Memory B cell (primary cell): ENCODE data around the gene GALR2.
"Not testable (repeated sequence)": the region's sequence is repeated elsewhere in the genome, so short reads cannot be mapped to it uniquely, and the experiment has no call there.

Experiments used
- ATAC-seq: fragments of 150-1000 bp; cut with Tn5 transposase; 2 replicates; pipeline ENCODE4 v1.10.0; 2021; ENCODE audit warnings: low read depth, mild to moderate bottlenecking, moderate library complexity
- DNase-seq, 2 donors: peaks; one replicate each; pipeline ENCODE4 v3.0.0; 2022; ENCODE audit warnings: low spot score in 2 of 2
- H3K27ac Mint-ChIP-seq: one replicate; pipeline ENCODE4 v1.8.0; 2022; ENCODE audit warnings: mild to moderate bottlenecking, moderate library complexity, mixed read lengths
- H3K27me3 Mint-ChIP-seq: one replicate; pipeline ENCODE4 v1.8.0; 2022; ENCODE audit warnings: mixed read lengths
- H3K36me3 Mint-ChIP-seq: one replicate; pipeline ENCODE4 v1.8.0; 2022; ENCODE audit warnings: mild to moderate bottlenecking, mixed read lengths
- H3K4me1 Mint-ChIP-seq: one replicate; pipeline ENCODE4 v1.8.0; 2022; ENCODE audit warnings: mixed read lengths
- H3K4me3 Mint-ChIP-seq: one replicate; pipeline ENCODE4 v1.8.0; 2022; ENCODE audit warnings: mild to moderate bottlenecking, moderate library complexity, mixed read lengths
- H3K9me3 Mint-ChIP-seq: one replicate; pipeline ENCODE4 v1.8.0; 2022; ENCODE audit warnings: mixed read lengths

The GALR2 gene

DNA sequence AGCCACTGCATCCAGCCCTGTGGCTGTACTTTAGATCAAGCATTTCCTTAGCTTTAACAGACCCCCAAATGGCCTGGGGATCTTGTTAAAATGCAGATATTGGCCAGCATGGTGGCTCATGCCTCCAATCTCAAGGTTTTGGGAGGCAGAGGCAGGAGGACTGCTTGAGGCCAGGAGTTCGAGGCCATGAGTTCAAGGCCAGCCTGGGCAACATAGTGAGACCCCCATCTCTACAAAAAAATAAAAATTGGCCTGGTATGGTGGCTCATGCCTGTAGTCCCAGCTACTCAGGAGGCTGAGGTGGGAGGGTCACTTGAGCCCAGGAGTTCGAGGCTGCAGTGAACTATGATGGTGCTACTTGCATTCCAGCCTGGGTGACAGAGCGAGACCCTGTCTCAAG, 31.7 kb upstream of the GALR2 start:
- not testable (repeated sequence) for ATAC-seq, H3K4me3 Mint-ChIP-seq, H3K27me3 Mint-ChIP-seq, H3K27ac Mint-ChIP-seq, H3K4me1 Mint-ChIP-seq, DNase-seq, H3K9me3 Mint-ChIP-seq
- H3K36me3 Mint-ChIP-seq = peaks cover 35% of the 10 kb centered on the region

DNA sequence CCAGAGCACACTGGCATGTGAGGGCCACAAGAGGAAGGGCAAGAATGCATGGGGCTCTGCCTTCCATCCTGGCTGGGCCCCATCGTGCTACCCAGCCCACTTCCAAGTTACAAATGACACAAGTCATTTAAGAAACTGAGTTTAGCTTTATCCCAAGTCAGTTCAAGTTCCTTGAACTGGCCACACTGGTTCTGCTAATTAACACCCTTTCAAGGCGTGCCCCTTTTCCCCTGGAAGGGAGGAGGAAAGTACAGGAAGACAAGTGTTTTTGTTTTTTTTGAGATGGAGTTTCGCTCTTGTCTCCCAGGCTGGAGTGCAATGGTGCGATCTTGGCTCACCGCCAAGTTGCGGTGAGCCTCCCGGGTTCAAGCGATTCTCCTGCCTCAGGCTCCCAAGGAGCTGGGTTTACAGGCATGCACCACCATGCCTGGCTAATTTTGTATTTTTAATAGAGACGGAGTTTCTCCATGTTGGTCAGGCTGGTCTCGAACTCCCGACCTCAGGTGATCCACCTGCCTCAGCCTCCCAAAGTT, 30.0 kb upstream of the GALR2 start:
- H3K4me1 Mint-ChIP-seq, H3K27ac Mint-ChIP-seq, H3K9me3 Mint-ChIP-seq, ATAC-seq, H3K27me3 Mint-ChIP-seq, H3K4me3 Mint-ChIP-seq, DNase-seq: not testable (repeated sequence)
- H3K36me3 Mint-ChIP-seq = peaks cover 34% of the 10 kb centered on the region

DNA sequence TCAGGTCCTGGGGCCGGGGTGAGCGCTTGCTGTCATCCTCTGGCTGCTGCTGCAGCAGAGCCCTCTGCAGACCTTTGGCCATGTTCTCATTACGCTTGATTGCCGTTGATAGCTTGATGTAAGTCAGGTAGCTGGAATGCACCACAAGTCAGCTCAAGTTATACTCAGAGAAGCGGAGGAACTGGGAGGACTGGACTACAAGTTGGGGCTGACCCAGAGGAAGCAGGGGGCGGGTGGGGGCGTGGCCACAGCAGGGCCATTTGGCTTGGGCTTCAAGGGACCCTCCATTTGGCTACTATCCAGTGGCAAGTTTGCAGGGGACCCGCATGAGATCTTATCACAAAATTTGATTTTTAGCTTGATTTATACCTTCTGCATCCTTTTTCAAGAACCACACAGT, 28.5 kb upstream of the GALR2 start:
- no peaks in the 10 kb centered on the region for H3K9me3 Mint-ChIP-seq
- peaks cover 35% of the 10 kb centered on the region for H3K36me3 Mint-ChIP-seq
- H3K27me3 Mint-ChIP-seq = no peaks in the 10 kb centered on the region
- H3K4me3 Mint-ChIP-seq = no peak overlapping the region
- ATAC-seq (no peak), DNase-seq (no peak)
- no peak overlapping the region for H3K27ac Mint-ChIP-seq
- peaks cover 8% of the 10 kb centered on the region for H3K4me1 Mint-ChIP-seq

DNA sequence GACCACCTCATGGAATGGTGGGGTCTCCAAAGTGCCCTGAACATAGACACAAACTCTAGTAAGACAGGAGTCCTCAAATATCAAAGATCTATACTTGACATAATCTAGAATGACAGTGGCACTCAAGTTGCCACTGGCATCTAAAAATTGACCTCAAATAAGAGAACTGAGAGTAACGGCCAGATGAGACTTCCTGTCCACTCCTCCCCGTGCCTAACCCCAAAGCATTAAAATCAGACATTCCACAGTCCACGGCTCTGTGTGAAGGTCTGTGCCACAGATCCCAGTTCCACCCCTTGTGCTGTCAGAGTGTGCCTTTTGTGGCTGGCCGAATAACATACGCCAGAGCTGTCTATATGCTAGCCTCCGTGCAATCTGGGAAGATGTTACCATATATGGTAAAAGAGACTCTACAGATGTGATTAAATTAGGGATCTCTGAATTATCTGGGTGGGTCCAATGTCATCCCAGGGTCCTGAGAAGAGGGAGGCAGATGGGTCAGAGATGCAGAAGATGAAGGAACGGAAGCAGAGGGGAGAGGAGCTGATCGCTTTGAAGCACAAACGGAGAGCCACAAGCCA, 26.5 kb upstream of the GALR2 start:
- no peak for DNase-seq
- peaks cover 35% of the 10 kb centered on the region for H3K36me3 Mint-ChIP-seq
- H3K4me3 Mint-ChIP-seq = no peak overlapping the region
- H3K9me3 Mint-ChIP-seq = no peaks in the 10 kb centered on the region
- H3K27ac Mint-ChIP-seq = peak overlapping the region; percentile 6
- no peaks in the 10 kb centered on the region for H3K27me3 Mint-ChIP-seq
- no peak for ATAC-seq
- H3K4me1 Mint-ChIP-seq = peaks cover 8% of the 10 kb centered on the region

DNA sequence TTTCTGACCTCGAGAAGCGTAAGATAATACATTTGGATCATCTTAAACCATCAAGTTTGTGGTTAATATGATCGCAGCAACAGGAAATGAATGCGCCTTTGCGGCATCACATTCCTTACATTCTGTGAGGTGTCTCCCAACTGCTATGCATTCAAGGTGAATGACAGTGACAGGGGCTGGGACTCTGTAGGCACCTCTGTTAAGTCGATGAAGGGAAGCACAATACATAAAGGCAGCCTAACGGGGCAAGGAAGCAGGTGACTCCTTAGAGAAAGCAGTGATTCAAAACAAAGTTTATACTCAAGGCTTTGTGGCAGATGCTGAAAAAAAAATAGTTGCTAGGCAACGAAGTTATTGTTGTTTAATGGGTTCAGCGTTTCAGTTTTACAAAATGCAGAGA, 25.9 kb upstream of the GALR2 start:
- H3K27me3 Mint-ChIP-seq = no peaks in the 10 kb centered on the region
- peaks cover 8% of the 10 kb centered on the region for H3K4me1 Mint-ChIP-seq
- H3K36me3 Mint-ChIP-seq = peaks cover 35% of the 10 kb centered on the region
- no peaks in the 10 kb centered on the region for H3K9me3 Mint-ChIP-seq
- ATAC-seq (no peak), DNase-seq (no peak)
- peak overlapping the region; percentile 6 for H3K27ac Mint-ChIP-seq
- no peak overlapping the region for H3K4me3 Mint-ChIP-seq

DNA sequence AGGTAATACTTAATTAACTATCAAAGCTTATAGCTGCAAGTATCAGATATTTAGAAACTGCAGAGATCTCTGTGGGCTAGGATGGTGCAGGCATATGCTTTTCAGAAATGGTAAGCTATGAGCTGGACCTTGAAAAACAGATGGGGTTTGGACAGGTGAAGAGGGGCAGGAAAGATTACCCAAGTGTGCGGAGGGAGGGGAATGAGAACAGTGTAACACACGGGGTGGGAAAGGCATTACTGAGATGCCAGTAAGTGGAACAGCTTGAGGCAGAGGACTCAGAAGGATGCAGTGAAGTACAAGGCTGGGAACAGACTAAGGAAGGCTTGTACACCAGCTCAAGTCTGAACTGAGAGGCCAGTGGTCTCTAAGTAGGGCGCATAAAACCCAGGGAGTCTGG, 25.3 kb upstream of the GALR2 start:
- H3K36me3 Mint-ChIP-seq = peaks cover 36% of the 10 kb centered on the region
- no peak for ATAC-seq

DNA sequence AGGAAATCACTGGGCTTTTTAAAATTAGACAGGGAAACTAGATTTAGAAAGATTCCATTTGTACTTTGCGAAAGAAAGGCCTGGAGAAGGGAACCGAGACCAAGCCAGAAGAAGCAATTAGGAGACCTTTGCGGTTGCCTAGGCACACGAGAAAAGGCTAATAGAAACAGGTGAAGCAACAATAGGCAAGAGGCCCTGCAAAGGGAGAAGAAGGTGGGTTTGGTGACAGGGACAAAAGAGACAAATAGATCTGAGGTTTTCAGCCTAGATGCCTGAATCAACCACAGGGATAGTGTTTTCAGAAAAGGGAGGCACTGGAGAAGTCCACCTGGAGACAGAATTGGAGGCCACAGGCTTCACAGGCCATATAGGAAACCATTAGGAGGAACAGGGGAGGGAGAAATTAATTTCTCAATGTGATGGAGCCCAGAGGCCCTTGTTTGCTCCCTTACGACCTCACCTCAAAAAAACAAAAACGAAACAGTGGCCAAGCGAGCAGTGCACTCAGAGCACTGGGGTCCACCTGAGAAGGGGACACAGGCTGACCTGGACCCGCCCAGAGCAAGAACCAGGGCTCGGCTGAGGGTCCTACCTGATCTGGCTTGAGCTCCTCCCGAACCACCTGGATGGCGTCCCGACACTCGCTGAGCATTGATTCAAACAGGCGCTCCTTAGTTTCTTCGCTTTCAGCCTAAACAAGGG, 24.6 kb upstream of the GALR2 start:
- DNase-seq (no peak), ATAC-seq (no peak)
- Mint-ChIP-seq H3K4me3 (no peak overlapping the region), H3K4me1 (peaks cover 8% of the 10 kb centered on the region), H3K27me3 (no peaks in the 10 kb centered on the region), H3K9me3 (no peaks in the 10 kb centered on the region), H3K27ac (peak overlapping the region; percentile 6), H3K36me3 (peaks cover 34% of the 10 kb centered on the region)

More for the DNA sequence above, 25.3 kb upstream of the GALR2 start:
- Mint-ChIP-seq H3K9me3 (no peaks in the 10 kb centered on the region), H3K27me3 (no peaks in the 10 kb centered on the region), H3K4me1 (peaks cover 8% of the 10 kb centered on the region), H3K4me3 (no peak overlapping the region), H3K27ac (peak overlapping the region; percentile 6)
- DNase-seq = no peak

DNA sequence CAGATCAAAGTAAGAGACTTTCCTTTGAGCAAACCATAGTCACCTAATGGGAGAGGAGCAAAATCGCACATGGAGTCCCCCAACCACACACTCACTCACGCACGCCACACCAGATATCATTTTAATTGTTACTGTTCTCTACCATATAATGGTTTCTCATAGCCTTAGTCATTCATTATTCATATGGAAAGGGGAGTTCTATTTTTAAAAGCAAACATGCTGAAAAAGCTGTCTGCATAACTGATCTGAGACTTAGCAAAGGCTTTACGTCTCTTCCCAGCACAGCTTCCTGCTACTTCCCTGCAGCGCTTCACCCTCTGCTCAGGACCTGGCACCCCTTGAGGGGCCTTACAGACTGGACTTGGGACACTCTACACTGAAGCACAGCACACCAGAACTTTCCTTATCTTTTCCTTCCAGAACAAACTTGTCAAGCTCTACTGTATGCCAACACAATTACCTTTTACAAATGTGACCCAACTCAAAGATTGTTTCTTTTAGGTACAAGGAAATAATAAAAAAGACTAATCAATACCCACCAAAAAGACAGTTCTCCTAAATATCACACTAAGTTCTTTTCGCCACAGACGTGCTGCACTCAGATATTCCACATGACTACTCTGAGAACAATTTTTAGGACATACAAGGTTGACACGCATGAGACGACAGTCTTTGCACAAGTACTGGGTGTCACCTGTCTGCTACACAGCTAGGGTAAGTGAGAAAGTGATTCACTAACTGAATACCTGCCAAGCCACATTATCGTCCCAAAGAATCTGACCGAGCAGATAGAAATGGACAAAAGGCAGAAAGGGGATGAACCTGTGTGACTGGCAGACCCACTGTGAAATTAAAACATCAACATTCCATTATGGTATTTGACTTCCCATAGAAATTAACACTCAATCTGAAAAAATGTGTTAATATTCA, 23.8 kb upstream of the GALR2 start:
- peaks cover 31% of the 10 kb centered on the region for H3K36me3 Mint-ChIP-seq
- H3K27ac Mint-ChIP-seq = no peak overlapping the region

DNA sequence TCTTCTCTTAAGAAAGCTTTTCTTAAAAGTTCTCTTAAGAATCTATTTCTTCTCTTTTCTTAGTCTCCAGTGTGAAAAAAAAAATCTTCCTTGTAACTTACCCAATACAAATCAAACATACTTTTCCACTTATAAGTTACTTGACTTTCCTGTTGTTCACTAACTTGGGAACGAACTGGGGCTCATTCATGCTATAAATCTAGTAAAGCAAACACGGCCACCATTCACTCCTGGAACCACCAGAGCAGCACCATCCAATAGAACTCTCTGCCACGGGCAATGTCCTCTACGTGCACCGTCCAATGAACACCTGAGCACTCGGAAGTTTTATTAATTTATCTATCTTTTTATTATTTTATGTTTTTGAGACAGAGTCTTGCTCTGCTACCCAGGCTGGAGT, 23.0 kb upstream of the GALR2 start:
- Mint-ChIP-seq H3K4me1 (peaks cover 8% of the 10 kb centered on the region), H3K9me3 (no peaks in the 10 kb centered on the region), H3K27ac (no peak overlapping the region), H3K4me3 (no peak overlapping the region), H3K36me3 (peaks cover 35% of the 10 kb centered on the region), H3K27me3 (no peaks in the 10 kb centered on the region)
- ATAC-seq (no peak), DNase-seq (no peak)

More for the DNA sequence above, 23.8 kb upstream of the GALR2 start:
- Mint-ChIP-seq H3K4me3 (no peak overlapping the region), H3K9me3 (no peaks in the 10 kb centered on the region), H3K27me3 (no peaks in the 10 kb centered on the region), H3K4me1 (peaks cover 8% of the 10 kb centered on the region)
- DNase-seq (no peak), ATAC-seq (no peak)

DNA sequence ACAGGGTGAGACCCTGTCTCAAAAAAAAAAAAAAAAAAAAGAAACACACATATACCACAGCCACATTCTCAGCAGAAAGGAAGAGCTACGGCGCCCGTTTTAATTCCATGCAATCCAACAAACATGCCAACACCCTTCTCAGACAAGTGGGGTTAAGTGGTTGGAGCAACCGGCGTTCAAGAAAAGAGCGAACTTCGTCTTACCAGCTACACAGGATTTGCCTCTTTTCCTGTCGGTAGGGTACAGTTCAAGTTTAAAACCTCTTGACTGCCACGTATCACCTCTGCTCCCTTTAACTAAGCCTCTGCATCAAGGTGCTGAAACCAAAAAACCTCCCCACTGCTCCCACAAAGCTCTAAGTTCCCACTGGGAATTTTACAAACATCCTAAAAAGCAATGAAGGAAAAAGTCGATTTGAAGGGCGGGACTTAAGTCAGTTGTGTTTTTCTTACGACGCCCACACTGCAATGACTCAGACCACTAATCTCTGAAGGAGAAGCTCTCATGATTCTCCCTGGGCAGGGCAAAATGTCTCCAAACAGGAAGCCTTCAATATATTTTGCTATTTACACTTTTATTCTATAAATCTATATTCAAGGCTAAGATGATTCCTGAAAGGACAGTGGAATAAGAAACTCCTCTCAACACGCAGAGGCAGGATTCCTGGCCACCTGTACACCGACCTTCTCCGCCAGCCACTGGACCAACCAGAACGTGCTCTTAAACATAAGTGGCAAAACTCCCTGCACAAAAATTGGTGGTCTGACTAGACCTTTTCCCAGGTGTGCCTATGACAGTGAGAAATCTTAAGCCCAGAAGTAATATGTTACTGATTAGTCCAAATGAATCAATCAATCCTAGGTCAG, 21.1 kb upstream of the GALR2 start:
- ATAC-seq (no peak), DNase-seq (no peak)
- H3K27me3 Mint-ChIP-seq = no peaks in the 10 kb centered on the region
- H3K9me3 Mint-ChIP-seq = no peaks in the 10 kb centered on the region
- no peak overlapping the region for H3K4me3 Mint-ChIP-seq
- H3K36me3 Mint-ChIP-seq = peaks cover 36% of the 10 kb centered on the region
- H3K27ac Mint-ChIP-seq = no peak overlapping the region
- H3K4me1 Mint-ChIP-seq = peaks cover 3% of the 10 kb centered on the region

DNA sequence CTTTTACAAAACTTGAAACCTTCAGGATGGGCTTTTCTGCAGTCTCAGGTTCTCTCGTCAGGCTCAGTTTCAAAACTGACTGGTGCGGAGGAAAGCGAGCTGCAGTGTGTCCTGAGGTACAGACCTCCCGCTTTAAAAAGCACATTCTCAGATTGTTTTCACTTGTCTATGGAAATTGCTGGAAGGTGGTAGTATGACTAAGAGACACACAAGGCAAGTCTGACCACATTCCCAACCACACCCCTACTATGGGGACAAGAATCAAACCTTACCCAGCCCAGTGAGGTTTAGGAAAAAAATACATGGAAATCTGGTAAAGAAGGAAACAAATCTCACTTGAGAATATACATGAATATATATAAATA, 20.5 kb upstream of the GALR2 start:
- DNase-seq (no peak), ATAC-seq (no peak)

DNA sequence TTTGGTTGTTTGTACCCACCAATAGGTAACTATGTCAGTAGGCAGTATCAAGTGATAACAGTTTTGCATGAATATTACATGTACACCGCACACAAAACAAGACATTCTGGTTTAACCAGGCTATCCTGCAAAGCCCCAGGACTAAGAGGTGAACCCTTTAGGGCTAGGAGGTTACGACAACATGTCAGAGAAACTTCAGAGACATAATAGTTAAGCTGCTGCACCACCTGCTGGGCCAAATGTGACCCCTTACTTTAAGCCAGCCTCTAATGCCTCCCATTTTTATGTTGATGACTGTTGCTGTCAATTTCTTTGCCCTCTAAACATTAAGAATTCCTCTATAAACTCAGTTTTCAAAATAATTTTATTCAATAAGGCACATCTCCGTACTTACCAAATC, 17.7 kb upstream of the GALR2 start:
- DNase-seq (no peak), ATAC-seq (no peak)
- Mint-ChIP-seq H3K36me3 (peaks cover 37% of the 10 kb centered on the region), H3K27ac (no peak overlapping the region), H3K27me3 (no peaks in the 10 kb centered on the region), H3K4me3 (no peak overlapping the region), H3K4me1 (no peaks in the 10 kb centered on the region), H3K9me3 (no peaks in the 10 kb centered on the region)

More for the DNA sequence above, 20.5 kb upstream of the GALR2 start:
- H3K36me3 Mint-ChIP-seq = peaks cover 40% of the 10 kb centered on the region
- no peak overlapping the region for H3K4me3 Mint-ChIP-seq
- no peaks in the 10 kb centered on the region for H3K9me3 Mint-ChIP-seq
- no peak overlapping the region for H3K27ac Mint-ChIP-seq
- H3K4me1 Mint-ChIP-seq = peaks cover 3% of the 10 kb centered on the region
- H3K27me3 Mint-ChIP-seq = no peaks in the 10 kb centered on the region

DNA sequence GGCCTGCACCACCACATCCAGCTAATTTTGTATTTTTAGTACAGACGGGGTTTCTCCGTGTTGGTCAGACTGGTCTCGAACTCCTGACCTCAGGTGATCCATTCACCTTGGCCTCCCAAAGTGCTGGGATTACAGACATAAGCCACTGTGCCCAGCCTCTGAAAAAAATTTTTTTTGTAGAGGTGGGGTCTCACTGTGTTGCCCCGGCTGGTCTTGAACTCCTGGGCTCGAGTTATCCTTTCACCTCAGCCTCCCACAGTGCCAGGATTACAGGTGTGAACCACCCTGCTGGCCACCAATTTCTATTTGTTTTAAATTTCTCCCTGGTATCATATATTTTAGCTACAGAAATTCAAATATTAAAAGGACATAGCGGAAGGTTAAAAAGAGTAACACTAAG, 16.3 kb upstream of the GALR2 start:
- not testable (repeated sequence) for H3K4me1 Mint-ChIP-seq, ATAC-seq, H3K27me3 Mint-ChIP-seq, H3K9me3 Mint-ChIP-seq, H3K4me3 Mint-ChIP-seq, H3K27ac Mint-ChIP-seq, DNase-seq
- peaks cover 36% of the 10 kb centered on the region for H3K36me3 Mint-ChIP-seq
